ENCODE measurements around the gene MINDY2.
A peak's percentile ranks its signal among the peaks of the same experiment; 100 is the strongest.

Gene MINDY2

GRCh38 chr15:58864602-58865424 is 93.7 kb downstream of the MINDY2 start:
- H3K9me3 ChIP-seq (ENCODE audit: severe bottlenecking), result no peaks in the 10 kb centered on the region
- TF ChIP-seq, protein P1, sequence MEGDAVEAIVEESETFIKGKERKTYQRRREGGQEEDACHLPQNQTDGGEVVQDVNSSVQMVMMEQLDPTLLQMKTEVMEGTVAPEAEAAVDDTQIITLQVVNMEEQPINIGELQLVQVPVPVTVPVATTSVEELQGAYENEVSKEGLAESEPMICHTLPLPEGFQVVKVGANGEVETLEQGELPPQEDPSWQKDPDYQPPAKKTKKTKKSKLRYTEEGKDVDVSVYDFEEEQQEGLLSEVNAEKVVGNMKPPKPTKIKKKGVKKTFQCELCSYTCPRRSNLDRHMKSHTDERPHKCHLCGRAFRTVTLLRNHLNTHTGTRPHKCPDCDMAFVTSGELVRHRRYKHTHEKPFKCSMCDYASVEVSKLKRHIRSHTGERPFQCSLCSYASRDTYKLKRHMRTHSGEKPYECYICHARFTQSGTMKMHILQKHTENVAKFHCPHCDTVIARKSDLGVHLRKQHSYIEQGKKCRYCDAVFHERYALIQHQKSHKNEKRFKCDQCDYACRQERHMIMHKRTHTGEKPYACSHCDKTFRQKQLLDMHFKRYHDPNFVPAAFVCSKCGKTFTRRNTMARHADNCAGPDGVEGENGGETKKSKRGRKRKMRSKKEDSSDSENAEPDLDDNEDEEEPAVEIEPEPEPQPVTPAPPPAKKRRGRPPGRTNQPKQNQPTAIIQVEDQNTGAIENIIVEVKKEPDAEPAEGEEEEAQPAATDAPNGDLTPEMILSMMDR (IDR thresholded peaks at IDR 0.05; ENCODE audit: low read depth, low read length), result peak; percentile 19; the same call in 1 of the 2 replicates
- H3K36me3 ChIP-seq, result peaks cover 19% of the 10 kb centered on the region
- DNase-seq, result peak; percentile 94
- peak overlapping the region; percentile 89 for H3K4me3 ChIP-seq (ENCODE audit: low read depth, low read length)
- H3K27me3 ChIP-seq (ENCODE audit: insufficient read depth, low read depth, severe bottlenecking), result no peaks in the 10 kb centered on the region
- peak overlapping the region; percentile 86 for H3K27ac ChIP-seq

- H3K27me3 ChIP-seq (ENCODE audit: insufficient read depth, low read depth, severe bottlenecking), result no peaks in the 10 kb centered on the region
- DNase-seq, result peak; percentile 57
- TF ChIP-seq, protein P1 (IDR thresholded peaks at IDR 0.05; ENCODE audit: low read depth, low read length), result no peak
- peaks cover 22% of the 10 kb centered on the region for H3K36me3 ChIP-seq
- no peaks in the 10 kb centered on the region for H3K9me3 ChIP-seq (ENCODE audit: severe bottlenecking)
- peak overlapping the region; percentile 86 for H3K27ac ChIP-seq
- H3K4me3 ChIP-seq (ENCODE audit: low read depth, low read length), result peak overlapping the region; percentile 89
Measured at GRCh38 chr15:58865425-58865880, 94.4 kb downstream of the MINDY2 start.

DNA sequence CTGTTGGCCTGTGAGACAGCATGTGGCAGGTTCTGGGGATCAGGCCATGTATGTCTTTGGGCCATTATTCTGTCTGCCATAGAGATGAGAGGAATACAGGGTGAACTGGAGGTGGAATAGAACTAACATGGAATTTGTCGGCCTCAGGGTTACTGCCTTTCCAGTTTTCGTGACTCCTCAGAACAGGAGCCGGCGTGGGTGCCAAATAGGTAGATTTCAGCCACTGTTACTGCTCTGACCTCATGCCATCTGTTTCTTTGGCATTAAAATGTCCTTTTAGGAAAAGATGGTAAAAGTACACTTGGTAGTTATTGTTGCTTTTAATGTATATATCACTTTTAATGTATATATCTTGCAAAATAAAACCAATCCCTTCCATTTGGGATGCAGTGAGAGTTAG is 96.8 kb downstream of the MINDY2 start:
- Histone ChIP-seq H3K36me3 (peaks cover 22% of the 10 kb centered on the region), H3K27ac (no peak overlapping the region), H3K4me3 (ENCODE audit: low read depth, low read length) (no peak overlapping the region), H3K27me3 (ENCODE audit: insufficient read depth, low read depth, severe bottlenecking) (no peaks in the 10 kb centered on the region), H3K9me3 (ENCODE audit: severe bottlenecking) (no peaks in the 10 kb centered on the region)
- TF ChIP-seq, protein P1 (IDR thresholded peaks at IDR 0.05; ENCODE audit: low read depth, low read length), result no peak
- DNase-seq, result no peak

DNA sequence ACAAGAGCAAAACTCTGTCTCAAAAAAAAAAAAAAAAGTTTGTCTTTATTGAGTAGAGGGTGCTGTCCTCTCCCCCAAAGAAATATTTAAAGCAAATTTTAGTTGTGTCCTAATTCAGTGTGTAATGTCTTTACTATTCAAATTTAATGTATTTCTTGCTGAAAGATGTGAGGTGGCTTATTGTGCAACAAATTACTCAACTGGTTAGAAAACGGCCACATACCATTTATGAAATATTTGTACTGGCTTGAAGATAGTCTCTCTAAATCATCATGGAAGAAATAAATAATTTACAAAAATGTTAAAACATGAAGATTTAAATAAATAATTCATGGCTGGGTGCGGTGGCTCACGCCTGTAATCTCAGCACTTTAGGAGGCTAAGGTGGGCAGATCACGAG is 99.3 kb downstream of the MINDY2 start:
- no peaks in the 10 kb centered on the region for H3K27me3 ChIP-seq (ENCODE audit: insufficient read depth, low read depth, severe bottlenecking)
- peaks cover 22% of the 10 kb centered on the region for H3K36me3 ChIP-seq
- no peaks in the 10 kb centered on the region for H3K9me3 ChIP-seq (ENCODE audit: severe bottlenecking)
- no peak overlapping the region for H3K27ac ChIP-seq
- no peak overlapping the region for H3K4me3 ChIP-seq (ENCODE audit: low read depth, low read length)
- TF ChIP-seq, protein P1 (IDR thresholded peaks at IDR 0.05; ENCODE audit: low read depth, low read length), result no peak
- no peak for DNase-seq

GRCh38 chr15:58873267-58873666 is 102.2 kb downstream of the MINDY2 start:
- TF ChIP-seq, protein P1 (IDR thresholded peaks at IDR 0.05; ENCODE audit: low read depth, low read length), result no peak
- peaks cover 28% of the 10 kb centered on the region for H3K36me3 ChIP-seq
- H3K9me3 ChIP-seq (ENCODE audit: severe bottlenecking), result no peaks in the 10 kb centered on the region
- no peak for DNase-seq
- H3K27ac ChIP-seq, result no peak overlapping the region
- H3K27me3 ChIP-seq (ENCODE audit: insufficient read depth, low read depth, severe bottlenecking), result no peaks in the 10 kb centered on the region
- no peak overlapping the region for H3K4me3 ChIP-seq (ENCODE audit: low read depth, low read length)

Data from WERI-Rb-1 (cell line).